HEK293 (cell line): Measurements from ENCODE around the gene SUPT20HL2.

Experiments
- MYNN ChIP-seq: fragments of 450-650 bp; formaldehyde crosslinking; IDR thresholded peaks from 2 replicates; pipeline ENCODE4 v1.5.1; 2016; ENCODE audit warnings: missing biosample characterization, missing genetic modification characterization, borderline replicate concordance
- YY1 ChIP-seq: fragments of 450-650 bp; formaldehyde crosslinking; IDR thresholded peaks from 2 replicates; pipeline ENCODE4 v1.5.1; 2018; ENCODE audit warnings: missing biosample characterization, missing genetic modification characterization
- ZNF48 ChIP-seq: fragments of 450-650 bp; formaldehyde crosslinking; IDR thresholded peaks from 2 replicates; pipeline ENCODE4 v1.5.1; 2016; ENCODE audit warnings: missing biosample characterization, missing genetic modification characterization
- ZNF514 ChIP-seq: fragments of 450-650 bp; formaldehyde crosslinking; IDR thresholded peaks from 2 replicates; pipeline ENCODE4 v1.5.1; 2016; ENCODE audit warnings: missing biosample characterization, missing genetic modification characterization
- ZNF549 ChIP-seq: fragments of 450-650 bp; IDR thresholded peaks from 2 replicates; pipeline ENCODE4 v1.5.1; 2018; ENCODE audit warnings: missing biosample characterization, missing genetic modification characterization, mild to moderate bottlenecking, inconsistent platforms, moderate library complexity
- TF ChIP-seq, protein P1 (sequence below): fragments of 450-650 bp; formaldehyde crosslinking; IDR thresholded peaks from 2 replicates; pipeline ENCODE4 v1.5.1; 2016; ENCODE audit warnings: missing biosample characterization, missing genetic modification characterization, low read depth
- TF ChIP-seq, protein P2 (sequence below): fragments of 450-650 bp; formaldehyde crosslinking; IDR thresholded peaks from 2 replicates; pipeline ENCODE4 v1.5.1; 2016; ENCODE audit warnings: missing biosample characterization, missing genetic modification characterization

DNA sequence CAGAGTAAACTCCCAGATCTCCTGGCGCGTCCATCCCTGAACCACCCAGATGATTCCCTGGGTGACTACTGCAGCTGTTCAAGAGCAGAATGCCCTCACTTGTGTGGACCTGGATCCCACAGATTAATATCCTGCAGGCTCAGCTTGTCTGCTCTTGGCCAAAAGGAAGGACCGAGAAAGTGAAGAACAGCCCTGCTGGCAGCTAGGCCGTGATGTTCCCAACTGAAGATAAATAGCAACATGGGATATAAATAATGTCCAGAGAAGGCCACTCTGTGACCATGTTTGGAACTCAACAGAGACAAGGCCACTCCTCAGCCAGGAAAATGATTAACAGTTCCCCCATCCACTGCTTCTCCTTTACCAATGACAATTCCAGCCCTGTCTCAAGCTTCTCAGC lies 21.5 kb downstream of the SUPT20HL2 start:
- no peak for TF ChIP-seq ZNF48 (tag by site-specific recombination)
- TF ChIP-seq, protein P1, sequence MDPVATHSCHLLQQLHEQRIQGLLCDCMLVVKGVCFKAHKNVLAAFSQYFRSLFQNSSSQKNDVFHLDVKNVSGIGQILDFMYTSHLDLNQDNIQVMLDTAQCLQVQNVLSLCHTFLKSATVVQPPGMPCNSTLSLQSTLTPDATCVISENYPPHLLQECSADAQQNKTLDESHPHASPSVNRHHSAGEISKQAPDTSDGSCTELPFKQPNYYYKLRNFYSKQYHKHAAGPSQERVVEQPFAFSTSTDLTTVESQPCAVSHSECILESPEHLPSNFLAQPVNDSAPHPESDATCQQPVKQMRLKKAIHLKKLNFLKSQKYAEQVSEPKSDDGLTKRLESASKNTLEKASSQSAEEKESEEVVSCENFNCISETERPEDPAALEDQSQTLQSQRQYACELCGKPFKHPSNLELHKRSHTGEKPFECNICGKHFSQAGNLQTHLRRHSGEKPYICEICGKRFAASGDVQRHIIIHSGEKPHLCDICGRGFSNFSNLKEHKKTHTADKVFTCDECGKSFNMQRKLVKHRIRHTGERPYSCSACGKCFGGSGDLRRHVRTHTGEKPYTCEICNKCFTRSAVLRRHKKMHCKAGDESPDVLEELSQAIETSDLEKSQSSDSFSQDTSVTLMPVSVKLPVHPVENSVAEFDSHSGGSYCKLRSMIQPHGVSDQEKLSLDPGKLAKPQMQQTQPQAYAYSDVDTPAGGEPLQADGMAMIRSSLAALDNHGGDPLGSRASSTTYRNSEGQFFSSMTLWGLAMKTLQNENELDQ (tag by site-specific recombination): no peak
- TF ChIP-seq, protein P2, sequence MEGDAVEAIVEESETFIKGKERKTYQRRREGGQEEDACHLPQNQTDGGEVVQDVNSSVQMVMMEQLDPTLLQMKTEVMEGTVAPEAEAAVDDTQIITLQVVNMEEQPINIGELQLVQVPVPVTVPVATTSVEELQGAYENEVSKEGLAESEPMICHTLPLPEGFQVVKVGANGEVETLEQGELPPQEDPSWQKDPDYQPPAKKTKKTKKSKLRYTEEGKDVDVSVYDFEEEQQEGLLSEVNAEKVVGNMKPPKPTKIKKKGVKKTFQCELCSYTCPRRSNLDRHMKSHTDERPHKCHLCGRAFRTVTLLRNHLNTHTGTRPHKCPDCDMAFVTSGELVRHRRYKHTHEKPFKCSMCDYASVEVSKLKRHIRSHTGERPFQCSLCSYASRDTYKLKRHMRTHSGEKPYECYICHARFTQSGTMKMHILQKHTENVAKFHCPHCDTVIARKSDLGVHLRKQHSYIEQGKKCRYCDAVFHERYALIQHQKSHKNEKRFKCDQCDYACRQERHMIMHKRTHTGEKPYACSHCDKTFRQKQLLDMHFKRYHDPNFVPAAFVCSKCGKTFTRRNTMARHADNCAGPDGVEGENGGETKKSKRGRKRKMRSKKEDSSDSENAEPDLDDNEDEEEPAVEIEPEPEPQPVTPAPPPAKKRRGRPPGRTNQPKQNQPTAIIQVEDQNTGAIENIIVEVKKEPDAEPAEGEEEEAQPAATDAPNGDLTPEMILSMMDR (tag by site-specific recombination): no peak
- TF ChIP-seq MYNN (tag by site-specific recombination): no peak
- no peak for TF ChIP-seq YY1 (tag by site-specific recombination)
- TF ChIP-seq ZNF549 (tag by site-specific recombination): no peak
- no peak for TF ChIP-seq ZNF514 (tag by site-specific recombination)
